Ishikawa (cell line): Measurements from ENCODE around the gene TMEM184C.

ENCODE experiments used
- CEBPB ChIP-seq: IDR thresholded peaks from 2 replicates; pipeline ENCODE4 v1.6.1; 2012
- EGR1 ChIP-seq: IDR thresholded peaks from 2 replicates; pipeline ENCODE4 v1.6.1; 2012
- RAD21 ChIP-seq: IDR thresholded peaks from 2 replicates; pipeline ENCODE4 v1.6.1; 2012; ENCODE audit warnings: low read depth
- TF ChIP-seq, protein P1 (sequence below): IDR thresholded peaks from 2 replicates; pipeline ENCODE4 v1.6.1; 2012; ENCODE audit warnings: low read depth, mild to moderate bottlenecking

DNA sequence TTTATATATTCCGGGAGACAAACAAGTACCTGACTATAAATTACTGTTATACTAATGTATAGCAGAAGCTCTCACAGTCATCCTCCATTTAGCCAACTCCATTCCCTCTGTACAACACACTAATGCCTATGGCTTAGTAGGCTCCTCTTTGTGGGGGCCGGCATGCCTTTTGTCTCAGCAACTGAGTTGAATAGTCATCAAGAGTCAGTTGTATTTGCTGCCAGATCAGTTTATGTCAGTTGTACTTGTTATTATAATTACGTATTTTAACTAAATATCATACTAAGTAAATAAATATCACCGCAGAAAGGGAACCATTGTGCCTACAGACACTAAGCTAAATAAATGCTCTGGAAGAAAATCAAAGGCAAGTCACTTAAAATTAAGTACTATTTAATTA is 56.9 kb downstream of the TMEM184C start:
- no peak for TF ChIP-seq RAD21
- TF ChIP-seq, protein P1, sequence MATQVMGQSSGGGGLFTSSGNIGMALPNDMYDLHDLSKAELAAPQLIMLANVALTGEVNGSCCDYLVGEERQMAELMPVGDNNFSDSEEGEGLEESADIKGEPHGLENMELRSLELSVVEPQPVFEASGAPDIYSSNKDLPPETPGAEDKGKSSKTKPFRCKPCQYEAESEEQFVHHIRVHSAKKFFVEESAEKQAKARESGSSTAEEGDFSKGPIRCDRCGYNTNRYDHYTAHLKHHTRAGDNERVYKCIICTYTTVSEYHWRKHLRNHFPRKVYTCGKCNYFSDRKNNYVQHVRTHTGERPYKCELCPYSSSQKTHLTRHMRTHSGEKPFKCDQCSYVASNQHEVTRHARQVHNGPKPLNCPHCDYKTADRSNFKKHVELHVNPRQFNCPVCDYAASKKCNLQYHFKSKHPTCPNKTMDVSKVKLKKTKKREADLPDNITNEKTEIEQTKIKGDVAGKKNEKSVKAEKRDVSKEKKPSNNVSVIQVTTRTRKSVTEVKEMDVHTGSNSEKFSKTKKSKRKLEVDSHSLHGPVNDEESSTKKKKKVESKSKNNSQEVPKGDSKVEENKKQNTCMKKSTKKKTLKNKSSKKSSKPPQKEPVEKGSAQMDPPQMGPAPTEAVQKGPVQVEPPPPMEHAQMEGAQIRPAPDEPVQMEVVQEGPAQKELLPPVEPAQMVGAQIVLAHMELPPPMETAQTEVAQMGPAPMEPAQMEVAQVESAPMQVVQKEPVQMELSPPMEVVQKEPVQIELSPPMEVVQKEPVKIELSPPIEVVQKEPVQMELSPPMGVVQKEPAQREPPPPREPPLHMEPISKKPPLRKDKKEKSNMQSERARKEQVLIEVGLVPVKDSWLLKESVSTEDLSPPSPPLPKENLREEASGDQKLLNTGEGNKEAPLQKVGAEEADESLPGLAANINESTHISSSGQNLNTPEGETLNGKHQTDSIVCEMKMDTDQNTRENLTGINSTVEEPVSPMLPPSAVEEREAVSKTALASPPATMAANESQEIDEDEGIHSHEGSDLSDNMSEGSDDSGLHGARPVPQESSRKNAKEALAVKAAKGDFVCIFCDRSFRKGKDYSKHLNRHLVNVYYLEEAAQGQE, result no peak
- no peak for TF ChIP-seq CEBPB
- no peak for TF ChIP-seq EGR1
